Activated CD8-positive, alpha-beta T cell treated with anti-CD3 and anti-CD28 coated beads for 36 hours (primary cell): Measurements from ENCODE around the gene PRR12. TPM values are rescaled to one million over a fixed set of nuclear protein-coding genes. Genes with fewer than 3 reads are reported as not detected.
A peak's percentile ranks its signal among the peaks of the same experiment; 100 is the strongest.

Experiments used
- ATAC-seq: fragments of 200-7000 bp; cut with Tn5 transposase; one replicate; pipeline ENCODE4 v1.10.0; 2021; ENCODE audit warnings: mild to moderate bottlenecking, moderate library complexity
- CTCF ChIA-PET: fragments of 350-600 bp; sonication (Branson Sonifier 250); formaldehyde crosslinking; loops from one replicate; lab custom pipeline; 2021; ENCODE audit warnings: antibody characterized with exemption; lab: Charles Lee
- POLR2A ChIA-PET: fragments of 350-600 bp; sonication (Branson Sonifier 250); formaldehyde crosslinking; loops from one replicate; lab custom pipeline; 2021; ENCODE audit warnings: antibody characterized with exemption; lab: Charles Lee
- DNase-seq: peaks from one replicate; pipeline ENCODE4 v3.0.0-alpha.2; 2020
- H3K27ac Mint-ChIP-seq: one replicate; pipeline ENCODE4 v1.8.0; 2021; ENCODE audit warnings: mild to moderate bottlenecking, mixed read lengths
- H3K27me3 Mint-ChIP-seq: one replicate; pipeline ENCODE4 v1.8.0; 2021; ENCODE audit warnings: mixed read lengths
- H3K36me3 Mint-ChIP-seq: one replicate; pipeline ENCODE4 v1.8.0; 2021; ENCODE audit warnings: low read depth, mixed read lengths
- H3K4me1 Mint-ChIP-seq: one replicate; pipeline ENCODE4 v1.8.0; 2021; ENCODE audit warnings: low read depth, mixed read lengths
- H3K4me3 Mint-ChIP-seq: one replicate; pipeline ENCODE4 v1.8.0; 2021; ENCODE audit warnings: mild to moderate bottlenecking, moderate library complexity, mixed read lengths
- H3K9me3 Mint-ChIP-seq: one replicate; pipeline ENCODE4 v1.8.0; 2021; ENCODE audit warnings: mixed read lengths
- CTCF ChIP-seq: fragments of 200-600 bp; IDR thresholded peaks from one replicate; pipeline ENCODE4 v1.8.0; 2022; ENCODE audit warnings: antibody characterized with exemption, mild to moderate bottlenecking
- intact Hi-C: fragments of 100-400 bp; cut with micrococcal nuclease; formaldehyde crosslinking; loops from one replicate; pipeline ENCODE4 v1.10.0; 2022
- total RNA-seq, 2 experiments: library from RNA; stranded (reverse); gene quantifications; one replicate each; pipeline ENCODE4 v1.2.3, GENCODE V29; 2021

The PRR12 gene
- total RNA-seq, 2 experiments from 2014 or later, result 16.0 to 17.8 TPM

GRCh38 chr19:49669516-49669915 lies 78.5 kb downstream of the PRR12 start:
- intact Hi-C loops, result no loop called here
- TF ChIP-seq CTCF, result no peak
- CTCF ChIA-PET, result no interaction called here
- H3K36me3 Mint-ChIP-seq, result peaks cover 14% of the 10 kb centered on the region
- H3K9me3 Mint-ChIP-seq, result no peaks in the 10 kb centered on the region
- POLR2A ChIA-PET, result interaction anchor here (1.2 to 6.7 kb wide), 2 partner anchors 7 to 18 kb away, joined by 3 to 47 read pairs; partner anchors contain the start of gene PRMT1
- no peak overlapping the region for H3K27ac Mint-ChIP-seq
- H3K27me3 Mint-ChIP-seq, result no peaks in the 10 kb centered on the region
- H3K4me1 Mint-ChIP-seq, result peaks cover 18% of the 10 kb centered on the region
- H3K4me3 Mint-ChIP-seq, result no peak overlapping the region
- ATAC-seq (no peak), DNase-seq (peak; percentile 15)

GRCh38 chr19:49672131-49672919 lies 81.3 kb downstream of the PRR12 start:
- peak; percentile 83 for DNase-seq
- no peak for ATAC-seq
- H3K27ac Mint-ChIP-seq, result no peak overlapping the region
- no peaks in the 10 kb centered on the region for H3K27me3 Mint-ChIP-seq
- no peak overlapping the region for H3K4me3 Mint-ChIP-seq
- peak; percentile 90 for TF ChIP-seq CTCF
- peaks cover 16% of the 10 kb centered on the region for H3K4me1 Mint-ChIP-seq
- H3K36me3 Mint-ChIP-seq, result peaks cover 15% of the 10 kb centered on the region
- H3K9me3 Mint-ChIP-seq, result no peaks in the 10 kb centered on the region
- ChIA-PET POLR2A (interaction anchor here (1.6 kb wide), 1 partner anchor 22 kb away, joined by 4 read pairs; no protein-coding TSS in a partner anchor), CTCF (interaction anchor here (0.8 to 3.4 kb wide), 30 partner anchors 8 to 306 kb away, joined by 3 to 33 read pairs (median 4); partner anchors contain the start of genes ADM5, RCN3, RRAS and SCAF1)
- intact Hi-C loops, result no loop called here

Other genes starting within 250 kb of the PRR12 start
- not detected for gene TEAD2, start 228.8 kb upstream of the PRR12 start, total RNA-seq
- gene DKKL1, start 227.3 kb upstream of the PRR12 start, total RNA-seq, result not detected
- gene KASH5, start 202.9 kb upstream of the PRR12 start, total RNA-seq, result under 1 TPM in 1 of 2 experiments, not detected in 1; 0.95 TPM
- not detected for gene PTH2, start 167.7 kb upstream of the PRR12 start, total RNA-seq
- gene GFY, start 165.8 kb upstream of the PRR12 start, total RNA-seq, result not detected
- under 1 TPM in 1 of 2 experiments, not detected in 1; 0.23 TPM for gene SLC17A7, start 149.7 kb upstream of the PRR12 start, total RNA-seq
- gene PIH1D1, start 139.4 kb upstream of the PRR12 start, total RNA-seq, result 100 to 1,000 TPM; 124 to 126 TPM
- 10 to 100 TPM; 24.6 to 24.8 TPM for gene ALDH16A1, start 138.0 kb upstream of the PRR12 start, total RNA-seq
- 10 to 100 TPM; 57.7 to 61.2 TPM for gene FLT3LG, start 117.0 kb upstream of the PRR12 start, total RNA-seq
- gene RPL13A, start 103.6 kb upstream of the PRR12 start, total RNA-seq, result 1,000 to 10,000 TPM; 4,285 to 4,329 TPM
- gene RPS11, start 94.7 kb upstream of the PRR12 start, total RNA-seq, result 1,000 to 10,000 TPM; 3,251 to 3,427 TPM
- gene FCGRT, start 78.5 kb upstream of the PRR12 start, total RNA-seq, result 10 to 100 TPM; 13.1 to 13.6 TPM
- gene RCN3, start 63.2 kb upstream of the PRR12 start, total RNA-seq, result 1 to 10 TPM; 4.2 to 5.9 TPM
- 10 to 100 TPM; 75.6 to 79.4 TPM for gene NOSIP, start 10.6 kb upstream of the PRR12 start, total RNA-seq
- 1 to 10 TPM; 1.5 TPM for gene PRRG2, start 9.9 kb upstream of the PRR12 start, total RNA-seq
- gene RRAS, start 49.0 kb downstream of the PRR12 start, total RNA-seq, result 1 to 10 TPM; 6.3 to 7.1 TPM
- 10 to 100 TPM; 54.5 to 57.2 TPM for gene SCAF1, start 51.0 kb downstream of the PRR12 start, total RNA-seq
- 100 to 1,000 TPM in 1 of 2 experiments, 10 to 100 TPM in 1; 90.8 to 108 TPM for gene IRF3, start 74.7 kb downstream of the PRR12 start, total RNA-seq
- gene BCL2L12, start 74.8 kb downstream of the PRR12 start, total RNA-seq, result 10 to 100 TPM; 63.4 to 64.6 TPM
- 100 to 1,000 TPM; 419 to 437 TPM for gene PRMT1, start 86.1 kb downstream of the PRR12 start, total RNA-seq
- 1 to 10 TPM; 5.2 to 6.2 TPM for gene ADM5, start 98.4 kb downstream of the PRR12 start, total RNA-seq
- gene CPT1C, start 99.9 kb downstream of the PRR12 start, total RNA-seq, result 1 to 10 TPM in 1 of 2 experiments, under 1 TPM in 1; 0.69 to 1.0 TPM
- under 1 TPM; 0.50 to 0.81 TPM for gene TSKS, start 172.1 kb downstream of the PRR12 start, total RNA-seq
- 10 to 100 TPM; 83.4 to 84.5 TPM for gene AP2A1, start 175.8 kb downstream of the PRR12 start, total RNA-seq
- 10 to 100 TPM; 23.5 to 24.1 TPM for gene FUZ, start 222.1 kb downstream of the PRR12 start, total RNA-seq
- 10 to 100 TPM; 35.7 to 38.7 TPM for gene MED25, start 227.1 kb downstream of the PRR12 start, total RNA-seq